GM23248 (cell line): ENCODE results near the gene DNAJC1. TPM values are rescaled to one million over a fixed set of nuclear protein-coding genes. Genes with fewer than 3 reads are reported as not detected.

Source experiments
- DNase-seq: peaks from one replicate; pipeline ENCODE4 v3.0.0-alpha.2; 2015
- H2AFZ ChIP-seq: fragments of 200-600 bp; sonication (generic); 2 replicates; pipeline ENCODE4 v1.6.1; 2016; ENCODE audit warnings: antibody characterized with exemption
- H3F3A ChIP-seq: fragments of 200-600 bp; sonication (generic); 2 replicates; pipeline ENCODE4 v1.6.1; 2016; ENCODE audit warnings: mild to moderate bottlenecking, antibody characterized with exemption, mixed run types; ENCODE audit not compliant: insufficient read depth
- H3K27ac ChIP-seq: fragments of 200-600 bp; sonication (generic); 2 replicates; pipeline ENCODE4 v1.5.1; 2016; ENCODE audit warnings: mild to moderate bottlenecking
- H3K27me3 ChIP-seq: fragments of 200-600 bp; sonication (generic); replicated peaks from 2 replicates; pipeline ENCODE4 v1.6.1; 2016; ENCODE audit warnings: mild to moderate bottlenecking; ENCODE audit not compliant: insufficient read depth
- H3K36me3 ChIP-seq: fragments of 200-600 bp; sonication (generic); 2 replicates; pipeline ENCODE4 v1.6.1; 2016; ENCODE audit warnings: low read depth, mild to moderate bottlenecking
- H3K4me1 ChIP-seq: fragments of 200-600 bp; sonication (generic); 2 replicates; pipeline ENCODE4 v1.6.1; 2016; ENCODE audit warnings: mild to moderate bottlenecking; ENCODE audit not compliant: insufficient read depth
- H3K4me2 ChIP-seq: fragments of 200-600 bp; sonication (generic); one replicate; pipeline ENCODE4 v1.6.1; 2016; ENCODE audit warnings: mild to moderate bottlenecking; ENCODE audit not compliant: unreplicated experiment
- H3K4me3 ChIP-seq: fragments of 200-600 bp; sonication (generic); 2 replicates; pipeline ENCODE4 v1.5.1; 2016; ENCODE audit warnings: mild to moderate bottlenecking
- H3K79me2 ChIP-seq: fragments of 200-600 bp; sonication (generic); 2 replicates; pipeline ENCODE4 v1.6.1; 2016; ENCODE audit warnings: mild to moderate bottlenecking; ENCODE audit not compliant: insufficient read depth
- H3K9ac ChIP-seq: fragments of 200-600 bp; sonication (generic); 2 replicates; pipeline ENCODE4 v1.6.1; 2016; ENCODE audit warnings: mild to moderate bottlenecking
- H3K9me2 ChIP-seq: fragments of 200-600 bp; sonication (generic); 2 replicates; pipeline ENCODE4 v1.6.1; 2016; ENCODE audit warnings: mixed run types, mild to moderate bottlenecking, moderate library complexity; ENCODE audit not compliant: insufficient read depth
- H3K9me3 ChIP-seq: fragments of 200-600 bp; sonication (generic); one replicate; pipeline ENCODE4 v1.6.1; 2017; ENCODE audit warnings: low read depth
- H4K20me1 ChIP-seq: fragments of 200-600 bp; sonication (generic); 2 replicates; pipeline ENCODE4 v1.6.0; 2016; ENCODE audit not compliant: insufficient read depth
- EZH2 ChIP-seq: fragments of 200-600 bp; sonication (generic); IDR thresholded peaks from 2 replicates; pipeline ENCODE4 v1.6.1; 2018; ENCODE audit warnings: antibody characterized with exemption, mild to moderate bottlenecking; ENCODE audit not compliant: insufficient read depth, poor library complexity, severe bottlenecking
- EZH2phosphoT487 ChIP-seq: fragments of 200-600 bp; sonication (generic); IDR thresholded peaks from 2 replicates; pipeline ENCODE4 v1.6.1; 2018; ENCODE audit warnings: antibody characterized with exemption, moderate library complexity, mild to moderate bottlenecking, low read depth; ENCODE audit not compliant: insufficient read depth
- WGBS, 2 experiments: methylation state at CpG; one replicate each; pipeline ENCODE4 v1.1.6; 2015 to 2017; ENCODE audit warnings: low lambda C conversion rate in 2 of 2, low coverage in 1 of 2; ENCODE audit errors: missing lambda C conversion rate in 2 of 2; 5-methylcytosine and 5-hydroxymethylcytosine counted together
- in situ Hi-C: fragments of 300-500 bp; cut with MboI; formaldehyde crosslinking; loops from 2 replicates; pipeline ENCODE4 v1.15.0; 2020
- polyA plus RNA-seq: library from polyadenylated mRNA; unstranded; fragments of >200 nt; fragmentation: Nextera tagmentation; extraction: Ambion mirVana; gene quantifications from 2 replicates; pipeline ENCODE4 v1.2.1, GENCODE V29; 2016
- total RNA-seq: library from RNA; depleted of rRNA; stranded (reverse); fragments of >200 nt; shearing (Covaris generic); gene quantifications from 2 replicates; pipeline ENCODE4 v1.2.3, GENCODE V29; 2014

DNAJC1 gene
- total and polyA plus RNA-seq, 2 experiments from 2014 or later: 50.9 to 63.9 TPM

GRCh38 chr10:21954690-21955089 is 48.8 kb downstream of the DNAJC1 start:
- Histone ChIP-seq H3K79me2 (peaks cover 79% of the 10 kb centered on the region), H3K27ac (no peak overlapping the region), H3F3A (no peaks in the 10 kb centered on the region), H3K9me2 (no peaks in the 10 kb centered on the region), H3K4me1 (peaks cover 8% of the 10 kb centered on the region; the same call in 1 of the 2 replicates), H3K4me3 (no peak overlapping the region), H4K20me1 (no peaks in the 10 kb centered on the region), H2AFZ (no peak overlapping the region), H3K27me3 (no peaks in the 10 kb centered on the region), H3K9ac (no peak overlapping the region), H3K36me3 (no peaks in the 10 kb centered on the region), H3K9me3 (no peaks in the 10 kb centered on the region), H3K4me2 (no peak overlapping the region)
- TF ChIP-seq EZH2phosphoT487: no peak
- no peak for TF ChIP-seq EZH2
- in situ Hi-C loops: no loop called here
- DNase-seq: no peak
- 59 to 74% methylated on average over 1 of the region's 1 CpG for WGBS, 2 experiments

DNA sequence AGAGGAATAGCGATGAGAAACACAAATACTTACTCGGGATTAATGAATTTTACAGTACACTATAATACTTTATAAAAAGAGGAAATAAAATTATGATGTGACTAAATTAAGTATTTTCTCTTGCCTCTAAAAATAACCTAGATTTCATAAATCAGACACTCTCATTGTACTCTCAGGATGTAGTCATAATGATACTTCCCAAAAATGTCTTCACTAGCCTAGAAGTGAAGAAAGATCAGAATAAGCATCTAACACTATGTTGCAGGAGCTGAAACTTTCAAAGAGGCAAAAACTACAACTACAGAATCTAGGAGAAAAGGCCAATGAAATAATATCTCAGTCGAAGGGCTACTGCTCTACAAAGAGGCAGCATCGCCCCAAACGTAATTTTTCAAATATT is 49.4 kb downstream of the DNAJC1 start:
- 38 to 44% methylated on average over 5 of the region's 5 CpGs for WGBS, 2 experiments

GRCh38 chr10:21953585-21954057 is 49.9 kb downstream of the DNAJC1 start:
- peak; percentile 71 for DNase-seq
- Histone ChIP-seq H3K9me2 (no peaks in the 10 kb centered on the region), H3K27ac (no peak overlapping the region), H3K4me2 (no peak overlapping the region), H3K4me1 (peaks cover 8% of the 10 kb centered on the region; the same call in 1 of the 2 replicates), H3K79me2 (peaks cover 77% of the 10 kb centered on the region), H3K9me3 (no peaks in the 10 kb centered on the region), H3K36me3 (no peaks in the 10 kb centered on the region), H4K20me1 (no peaks in the 10 kb centered on the region), H3F3A (no peaks in the 10 kb centered on the region), H3K27me3 (no peaks in the 10 kb centered on the region), H3K4me3 (no peak overlapping the region), H3K9ac (no peak overlapping the region), H2AFZ (no peak overlapping the region)
- TF ChIP-seq EZH2 (no peak), EZH2phosphoT487 (no peak)
- WGBS, 2 experiments: 7 to 11% methylated on average over 1 of the region's 1 CpG
- in situ Hi-C loops: no loop called here

More for the DNA sequence above, 49.4 kb downstream of the DNAJC1 start:
- Histone ChIP-seq H4K20me1 (no peaks in the 10 kb centered on the region), H3F3A (no peaks in the 10 kb centered on the region), H3K4me1 (peaks cover 8% of the 10 kb centered on the region; the same call in 1 of the 2 replicates), H3K4me2 (no peak overlapping the region), H3K79me2 (peaks cover 77% of the 10 kb centered on the region), H3K27ac (no peak overlapping the region), H3K9me2 (no peaks in the 10 kb centered on the region), H3K9me3 (no peaks in the 10 kb centered on the region), H2AFZ (no peak overlapping the region), H3K4me3 (no peak overlapping the region), H3K9ac (no peak overlapping the region), H3K36me3 (no peaks in the 10 kb centered on the region), H3K27me3 (no peaks in the 10 kb centered on the region)
- TF ChIP-seq EZH2: no peak
- no peak for DNase-seq
- in situ Hi-C loops: no loop called here

DNA sequence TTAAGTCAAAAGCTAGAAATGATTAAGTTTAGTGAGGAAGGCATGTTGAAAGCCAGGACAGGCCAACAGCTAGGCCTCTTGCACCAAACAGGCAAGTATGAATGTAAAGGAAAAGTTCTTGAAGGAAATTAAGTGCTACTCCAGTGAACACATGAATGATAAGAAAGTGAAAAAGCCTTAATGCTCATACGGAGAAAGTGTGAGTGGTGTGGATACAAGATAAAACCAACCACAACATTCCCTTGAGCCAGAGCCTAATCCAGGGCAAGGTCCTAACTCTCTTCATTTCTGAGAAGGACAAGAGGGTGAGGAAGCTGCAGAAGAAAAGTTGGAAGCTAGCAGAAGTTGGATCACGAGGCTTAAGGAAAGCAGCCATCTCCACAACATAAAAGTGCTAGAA is 53.0 kb downstream of the DNAJC1 start:
- in situ Hi-C loops: no loop called here
- Histone ChIP-seq H3K9me3 (no peaks in the 10 kb centered on the region), H3K4me1 (peaks cover 8% of the 10 kb centered on the region; the same call in 1 of the 2 replicates), H3F3A (no peaks in the 10 kb centered on the region), H2AFZ (no peak overlapping the region), H3K4me2 (no peak overlapping the region), H3K79me2 (peaks cover 79% of the 10 kb centered on the region), H3K9me2 (no peaks in the 10 kb centered on the region), H3K27me3 (no peaks in the 10 kb centered on the region), H3K9ac (no peak overlapping the region), H3K27ac (no peak overlapping the region), H4K20me1 (no peaks in the 10 kb centered on the region), H3K36me3 (no peaks in the 10 kb centered on the region), H3K4me3 (no peak overlapping the region)
- WGBS, 2 experiments: 80 to 81% methylated on average over 2 of the region's 2 CpGs
- DNase-seq: no peak
- no peak for TF ChIP-seq EZH2
- TF ChIP-seq EZH2phosphoT487: no peak

- TF ChIP-seq EZH2 (no peak), EZH2phosphoT487 (no peak)
- Histone ChIP-seq H3K9me2 (no peaks in the 10 kb centered on the region), H2AFZ (no peak overlapping the region), H3K4me1 (0 out of 2 replicates have a peak, but pooled peaks cover 11% of the 10 kb centered on the region), H3K9ac (no peak overlapping the region), H3K27me3 (no peaks in the 10 kb centered on the region), H3K9me3 (no peaks in the 10 kb centered on the region), H3K4me3 (no peak overlapping the region), H4K20me1 (no peaks in the 10 kb centered on the region), H3K4me2 (no peak overlapping the region), H3K79me2 (peaks cover 91% of the 10 kb centered on the region), H3K36me3 (no peaks in the 10 kb centered on the region), H3K27ac (no peak overlapping the region), H3F3A (0 out of 2 replicates have a peak, but pooled peaks cover 7% of the 10 kb centered on the region)
- in situ Hi-C loops: loop anchor here (25.0 kb wide), 1 partner anchor 410 kb away; the partner anchor contains the start of genes MLLT10 and SKIDA1
- DNase-seq: no peak
These were observed 56.6 kb downstream of the DNAJC1 start for GRCh38 chr10:21946946-21947345.
